ENCODE data around the gene ZNF547.
A peak's percentile ranks its signal among the peaks of the same experiment; 100 is the strongest.

The ZNF547 gene

GRCh38 chr19:57376151-57376550 lies 12.8 kb downstream of the ZNF547 start:
- DNase-seq: no peak

- DNase-seq: no peak
Measured at GRCh38 chr19:57377498-57378146, 14.3 kb downstream of the ZNF547 start.

- DNase-seq: no peak
Measured at GRCh38 chr19:57380923-57381322, 17.6 kb downstream of the ZNF547 start.

- DNase-seq: no peak
Measured at GRCh38 chr19:57382806-57383488, 19.6 kb downstream of the ZNF547 start.

GRCh38 chr19:57389194-57389729 lies 25.9 kb downstream of the ZNF547 start:
- no peak for DNase-seq

GRCh38 chr19:57389730-57390598 lies 26.6 kb downstream of the ZNF547 start, which contains the start of gene ZNF548:
Gene ZNF548 (plus strand): TSS chr19:57389854. CDS start chr19:57390100, 246 bp downstream.
- peak; percentile 98 for DNase-seq

- no peak for DNase-seq
Measured at GRCh38 chr19:57395710-57396109, 32.4 kb downstream of the ZNF547 start.

- DNase-seq: no peak
Measured at GRCh38 chr19:57398868-57399267, 35.5 kb downstream of the ZNF547 start.

- no peak for DNase-seq
Measured at GRCh38 chr19:57403737-57404563, 40.6 kb downstream of the ZNF547 start.

- peak; percentile 73 to 82 for DNase-seq
Measured at GRCh38 chr19:57406516-57407123, 43.3 kb downstream of the ZNF547 start.

GRCh38 chr19:57410877-57411671 lies 47.7 kb downstream of the ZNF547 start, which contains the start of gene ZNF17:
Gene ZNF17 (plus strand): TSS chr19:57411161. CDS start chr19:57413616, 2,455 bp downstream.
- DNase-seq: peak; percentile 92 to 93

GRCh38 chr19:57419439-57419838 lies 56.1 kb downstream of the ZNF547 start:
- no peak for DNase-seq

GRCh38 chr19:57421037-57421436 lies 57.7 kb downstream of the ZNF547 start:
- no peak for DNase-seq

Measured in CD4-positive, alpha-beta T cell treated with Interferon alpha-2 for 1 hour (primary cell).